Measurements from ENCODE around the gene CLK4. TPM values are rescaled to one million over a fixed set of nuclear protein-coding genes. Genes with fewer than 3 reads are reported as not detected.

Gene CLK4
- total RNA-seq, 1 experiment from 2014 or later, result 23.8 TPM

DNA sequence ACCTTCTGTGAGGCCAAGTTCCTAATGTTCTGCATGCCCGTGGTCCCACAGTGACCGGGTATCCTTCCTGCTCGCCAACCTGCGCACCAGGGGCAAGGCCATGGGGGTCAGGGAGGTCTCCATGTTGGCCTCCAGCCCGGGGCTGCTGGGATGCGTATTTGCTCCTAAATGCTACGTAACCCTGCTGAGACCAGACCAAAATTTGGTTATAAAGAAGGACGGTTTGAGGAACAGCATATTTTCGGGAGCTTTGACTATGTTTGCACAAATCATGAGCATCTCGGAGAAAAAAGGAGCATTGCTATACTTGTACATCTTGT is 35.7 kb upstream of the CLK4 start:
- Histone ChIP-seq H3K4me3 (ENCODE audit: low read length) (no peak overlapping the region), H3K27me3 (ENCODE audit: low read length) (no peaks in the 10 kb centered on the region), H3K36me3 (ENCODE audit: low read depth, low read length) (no peaks in the 10 kb centered on the region), H3K9ac (ENCODE audit: low read length) (no peak overlapping the region), H3K9me2 (replicated peaks; ENCODE audit: low read length) (no peaks in the 10 kb centered on the region), H3K27ac (ENCODE audit: low read length) (no peak overlapping the region), H3K4me2 (ENCODE audit: low read length) (no peak overlapping the region), H3K9me3 (ENCODE audit: low read length) (no peaks in the 10 kb centered on the region), H2AFZ (ENCODE audit: low read length) (no peak overlapping the region), H4K20me1 (ENCODE audit: low read length) (no peaks in the 10 kb centered on the region), H3F3A (ENCODE audit: low read length, unreplicated experiment) (no peaks in the 10 kb centered on the region), H3K4me1 (ENCODE audit: insufficient read depth, low read length) (no peaks in the 10 kb centered on the region), H3K79me2 (ENCODE audit: low read length) (no peaks in the 10 kb centered on the region)
- ChIA-PET POLR2A (ENCODE audit: unreplicated experiment) (no interaction called here), CTCF (no interaction called here)
- DNase-seq (no peak), ATAC-seq (no peak)
- no TSS peak for BruUV-seq (replicated peaks)
- TF ChIP-seq, protein P1, sequence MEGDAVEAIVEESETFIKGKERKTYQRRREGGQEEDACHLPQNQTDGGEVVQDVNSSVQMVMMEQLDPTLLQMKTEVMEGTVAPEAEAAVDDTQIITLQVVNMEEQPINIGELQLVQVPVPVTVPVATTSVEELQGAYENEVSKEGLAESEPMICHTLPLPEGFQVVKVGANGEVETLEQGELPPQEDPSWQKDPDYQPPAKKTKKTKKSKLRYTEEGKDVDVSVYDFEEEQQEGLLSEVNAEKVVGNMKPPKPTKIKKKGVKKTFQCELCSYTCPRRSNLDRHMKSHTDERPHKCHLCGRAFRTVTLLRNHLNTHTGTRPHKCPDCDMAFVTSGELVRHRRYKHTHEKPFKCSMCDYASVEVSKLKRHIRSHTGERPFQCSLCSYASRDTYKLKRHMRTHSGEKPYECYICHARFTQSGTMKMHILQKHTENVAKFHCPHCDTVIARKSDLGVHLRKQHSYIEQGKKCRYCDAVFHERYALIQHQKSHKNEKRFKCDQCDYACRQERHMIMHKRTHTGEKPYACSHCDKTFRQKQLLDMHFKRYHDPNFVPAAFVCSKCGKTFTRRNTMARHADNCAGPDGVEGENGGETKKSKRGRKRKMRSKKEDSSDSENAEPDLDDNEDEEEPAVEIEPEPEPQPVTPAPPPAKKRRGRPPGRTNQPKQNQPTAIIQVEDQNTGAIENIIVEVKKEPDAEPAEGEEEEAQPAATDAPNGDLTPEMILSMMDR (conservative IDR thresholded peaks at IDR 0.05; ENCODE audit: low read depth, low read length), result no peak
- TF ChIP-seq EZH2phosphoT487 (IDR thresholded peaks at IDR 0.05; ENCODE audit: borderline replicate concordance, low read length) (no peak), EZH2 (IDR thresholded peaks at IDR 0.05; ENCODE audit: low read length, unreplicated experiment) (no peak)
- intact Hi-C loops (cut with micrococcal nuclease), result no loop called here

DNA sequence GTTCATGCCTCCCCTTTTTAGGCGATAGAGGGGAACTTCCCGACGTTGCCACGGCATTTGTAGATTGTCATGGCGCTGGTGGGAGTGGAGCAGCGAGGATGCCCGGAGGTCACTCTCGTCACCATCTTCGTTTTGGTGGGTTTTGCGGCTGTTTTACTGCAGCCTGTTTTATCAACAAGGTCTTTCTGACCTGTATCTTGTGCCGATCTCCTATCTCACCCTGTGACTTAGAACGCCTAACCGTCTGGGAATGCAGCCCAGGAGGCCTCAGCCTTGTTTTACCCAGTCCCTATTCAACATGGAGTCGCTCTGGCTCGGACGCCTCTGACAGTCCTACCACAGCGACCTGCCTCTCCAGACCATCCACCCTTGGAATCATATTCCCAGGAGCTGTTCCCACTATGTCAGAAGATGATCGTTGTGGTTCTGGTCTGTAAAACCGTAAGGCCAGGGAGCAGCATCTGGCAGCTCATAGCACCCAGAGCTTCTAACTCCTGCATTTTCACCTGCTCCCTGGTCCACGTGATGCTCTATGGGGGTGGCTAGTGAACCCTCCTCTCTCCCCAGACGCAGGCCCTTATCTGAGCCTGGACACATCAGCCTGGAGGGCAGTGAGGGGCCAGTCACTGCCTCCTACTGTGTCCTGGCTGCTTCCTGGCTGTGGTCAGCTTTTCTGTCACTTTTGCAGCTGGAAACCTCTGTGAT is 35.1 kb upstream of the CLK4 start:
- intact Hi-C loops (cut with micrococcal nuclease), result no loop called here
- Histone ChIP-seq H3K79me2 (ENCODE audit: low read length) (no peaks in the 10 kb centered on the region), H2AFZ (ENCODE audit: low read length) (no peak overlapping the region), H3K27me3 (ENCODE audit: low read length) (no peaks in the 10 kb centered on the region), H3K9me2 (replicated peaks; ENCODE audit: low read length) (no peaks in the 10 kb centered on the region), H3K4me1 (ENCODE audit: insufficient read depth, low read length) (no peaks in the 10 kb centered on the region), H3K4me2 (ENCODE audit: low read length) (no peak overlapping the region), H3K9ac (ENCODE audit: low read length) (no peak overlapping the region), H3K36me3 (ENCODE audit: low read depth, low read length) (no peaks in the 10 kb centered on the region), H3K9me3 (ENCODE audit: low read length) (no peaks in the 10 kb centered on the region), H3K4me3 (ENCODE audit: low read length) (no peak overlapping the region), H3F3A (ENCODE audit: low read length, unreplicated experiment) (no peaks in the 10 kb centered on the region), H4K20me1 (ENCODE audit: low read length) (no peaks in the 10 kb centered on the region), H3K27ac (ENCODE audit: low read length) (no peak overlapping the region)
- POLR2A ChIA-PET (ENCODE audit: unreplicated experiment), result no interaction called here
- CTCF ChIA-PET, result no interaction called here
- TF ChIP-seq EZH2phosphoT487 (IDR thresholded peaks at IDR 0.05; ENCODE audit: borderline replicate concordance, low read length) (no peak), EZH2 (IDR thresholded peaks at IDR 0.05; ENCODE audit: low read length, unreplicated experiment) (no peak)
- TF ChIP-seq, protein P1 (conservative IDR thresholded peaks at IDR 0.05; ENCODE audit: low read depth, low read length), result no peak
- DNase-seq, result no peak
- BruUV-seq (replicated peaks), result no TSS peak
- ATAC-seq, result no peak

DNA sequence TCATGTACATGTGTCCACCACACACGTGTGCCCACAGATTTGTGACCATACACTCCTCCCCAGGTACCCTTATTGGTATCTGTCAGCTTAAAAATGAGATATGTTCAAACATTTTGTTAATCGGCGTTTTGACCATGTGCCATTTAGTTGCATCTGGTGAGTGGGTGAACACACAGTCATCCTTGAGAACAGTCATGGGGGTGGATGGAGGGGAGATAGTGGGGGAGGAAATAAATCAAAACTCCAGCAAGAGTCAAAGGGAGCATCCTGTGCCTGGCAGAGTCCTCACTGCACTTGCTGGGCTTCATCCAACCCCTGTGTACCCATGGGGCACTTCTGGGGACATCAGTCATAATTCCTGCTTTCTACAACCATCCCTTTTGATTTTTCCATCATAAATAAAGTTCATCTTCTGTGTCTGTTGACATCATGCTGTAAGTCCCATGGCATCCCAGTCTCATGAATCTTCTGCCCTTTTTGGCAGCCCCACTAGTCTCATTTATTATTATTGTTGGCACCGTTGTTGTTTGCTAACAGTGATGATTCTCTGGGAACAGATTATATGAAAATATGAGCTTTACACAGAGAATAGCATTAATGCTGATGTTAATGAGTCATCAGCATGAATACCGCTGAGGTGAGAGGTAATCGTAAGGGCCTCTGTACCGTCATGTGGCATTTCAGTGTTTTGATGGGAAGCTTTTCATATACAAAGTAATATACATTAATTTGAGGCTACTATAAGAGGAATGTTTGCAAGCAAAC is 24.4 kb upstream of the CLK4 start:
- Histone ChIP-seq H3K4me1 (ENCODE audit: insufficient read depth, low read length) (peaks cover 19% of the 10 kb centered on the region), H3K9me3 (ENCODE audit: low read length) (no peaks in the 10 kb centered on the region), H2AFZ (ENCODE audit: low read length) (no peak overlapping the region), H3K4me3 (ENCODE audit: low read length) (no peak overlapping the region), H3K9me2 (replicated peaks; ENCODE audit: low read length) (no peaks in the 10 kb centered on the region), H3K79me2 (ENCODE audit: low read length) (no peaks in the 10 kb centered on the region), H3K36me3 (ENCODE audit: low read depth, low read length) (no peaks in the 10 kb centered on the region), H3F3A (ENCODE audit: low read length, unreplicated experiment) (no peaks in the 10 kb centered on the region), H4K20me1 (ENCODE audit: low read length) (no peaks in the 10 kb centered on the region), H3K27me3 (ENCODE audit: low read length) (no peaks in the 10 kb centered on the region), H3K27ac (ENCODE audit: low read length) (peak overlapping the region; percentile 60), H3K9ac (ENCODE audit: low read length) (peak overlapping the region; percentile 39; the same call in 1 of the 2 replicates), H3K4me2 (ENCODE audit: low read length) (peak overlapping the region; percentile 19; the same call in 1 of the 2 replicates)
- DNase-seq, result peak; percentile 94
- POLR2A ChIA-PET (ENCODE audit: unreplicated experiment), result interaction anchor here (0.6 kb wide), 1 partner anchor 530 kb away, joined by 5 read pairs; no protein-coding TSS in a partner anchor
- TF ChIP-seq, protein P1 (conservative IDR thresholded peaks at IDR 0.05; ENCODE audit: low read depth, low read length), result no peak
- TF ChIP-seq EZH2 (IDR thresholded peaks at IDR 0.05; ENCODE audit: low read length, unreplicated experiment), result no peak
- TF ChIP-seq EZH2phosphoT487 (IDR thresholded peaks at IDR 0.05; ENCODE audit: borderline replicate concordance, low read length), result no peak
- intact Hi-C loops (cut with micrococcal nuclease), result no loop called here
- CTCF ChIA-PET, result no interaction called here
- ATAC-seq, result peak; percentile 96
- BruUV-seq (replicated peaks), result no TSS peak
